Placental epithelial cell (primary cell): ENCODE data around the gene MSANTD4. TPM values are rescaled to one million over a fixed set of nuclear protein-coding genes. Genes with fewer than 3 reads are reported as not detected.

ENCODE experiments used
- small RNA-seq: library from RNA; depleted of rRNA; stranded (forward); fragments of <200 nt; gene quantifications from one replicate; pipeline ENCODE3, GENCODE V24; 2012
- total RNA-seq: library from RNA; depleted of rRNA; stranded (reverse); fragments of >200 nt; gene quantifications from 2 replicates; pipeline ENCODE4 v1.2.3, GENCODE V29; 2012

Gene MSANTD4
- total RNA-seq: 17.3 and 17.4 TPM in 2 replicates

DNA sequence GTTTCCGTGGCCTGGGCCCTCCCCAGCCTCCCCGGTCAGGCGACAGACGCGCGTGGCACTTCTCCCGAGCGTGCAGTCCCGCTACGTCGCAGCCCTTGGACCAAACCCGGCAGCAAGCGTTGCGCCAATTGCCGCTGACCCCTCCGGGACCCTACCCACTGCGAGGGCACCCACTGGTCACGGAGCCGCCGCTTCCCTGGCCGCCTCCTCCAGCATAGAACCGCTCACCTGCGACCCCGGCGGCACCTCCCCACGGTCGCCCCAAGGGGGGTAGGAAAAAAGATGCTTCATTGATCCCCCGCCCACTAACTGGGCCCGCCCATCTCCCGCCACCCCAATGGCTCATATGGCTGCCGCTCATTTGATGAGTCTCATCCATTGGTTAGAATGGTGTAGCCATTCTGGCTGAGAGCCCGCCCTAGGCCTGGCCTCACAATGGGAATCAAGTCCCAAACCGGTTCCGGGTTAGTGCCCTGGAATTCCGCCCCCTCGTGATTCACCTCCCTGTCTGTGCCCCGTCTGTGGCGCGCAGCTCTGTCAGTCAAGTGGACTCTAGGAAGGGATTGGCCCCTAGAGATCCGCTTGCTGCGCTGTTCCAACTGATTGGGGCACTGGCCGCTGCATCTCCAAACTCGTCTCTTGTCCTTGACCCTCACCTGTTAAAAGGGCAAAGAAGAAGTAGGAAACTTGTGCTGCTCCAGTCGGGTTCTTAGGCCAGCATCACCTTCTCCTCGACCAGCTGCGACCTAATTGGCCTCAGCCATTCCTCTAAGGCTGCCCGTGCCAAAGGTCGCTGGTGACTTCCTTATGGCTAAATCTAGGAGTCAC, at the start of gene MSANTD4:
Gene MSANTD4 (minus strand): TSS at position 274 of the 828 bp plus-strand sequence. CDS start 11,323 bp downstream, outside the sequence.

Small RNAs within 50 kb of the gene (small RNA-seq; reads per million reads assigned to genes)
- gene RNU6-277P: not detected

Other genes with a start within 250 kb of the MSANTD4 start
- 2.8 and 4.3 TPM in 2 replicates for gene KBTBD3, start 55.1 kb upstream of the MSANTD4 start, total RNA-seq
- 76.6 and 90.3 TPM in 2 replicates for gene AASDHPPT, start 55.4 kb upstream of the MSANTD4 start, total RNA-seq